Stimulated activated CD4-positive, alpha-beta T cell treated with anti-CD3 and anti-CD28 coated beads, Interleukin-2, amount 100 ng/mL, for 4 hours (primary cell): Measurements from ENCODE around the gene MSH3.

ENCODE experiments used
- DNase-seq: peaks from one replicate; pipeline ENCODE4 v3.0.0-alpha.2; 2020; ENCODE audit warnings: low read depth

The MSH3 gene

DNA sequence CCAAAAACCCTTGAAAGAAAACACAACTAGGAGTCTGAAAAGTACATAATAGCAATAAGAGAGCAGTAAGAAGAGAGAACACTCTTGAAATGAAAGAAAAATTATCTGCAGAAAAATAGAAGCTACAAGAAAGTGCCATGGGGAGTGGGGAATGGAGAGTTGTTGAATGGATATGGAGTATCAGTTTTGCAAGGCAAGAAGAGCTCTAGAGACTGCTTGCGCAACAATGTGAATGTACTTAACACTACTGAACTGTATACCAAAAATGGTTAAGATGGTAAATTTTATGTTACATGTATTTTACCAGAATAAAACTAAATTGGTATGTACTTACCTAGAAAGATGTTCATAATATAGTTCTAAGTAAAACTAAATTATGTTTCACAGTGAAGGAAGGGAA lies 251.0 kb downstream of the MSH3 start:
- no peak for DNase-seq

DNA sequence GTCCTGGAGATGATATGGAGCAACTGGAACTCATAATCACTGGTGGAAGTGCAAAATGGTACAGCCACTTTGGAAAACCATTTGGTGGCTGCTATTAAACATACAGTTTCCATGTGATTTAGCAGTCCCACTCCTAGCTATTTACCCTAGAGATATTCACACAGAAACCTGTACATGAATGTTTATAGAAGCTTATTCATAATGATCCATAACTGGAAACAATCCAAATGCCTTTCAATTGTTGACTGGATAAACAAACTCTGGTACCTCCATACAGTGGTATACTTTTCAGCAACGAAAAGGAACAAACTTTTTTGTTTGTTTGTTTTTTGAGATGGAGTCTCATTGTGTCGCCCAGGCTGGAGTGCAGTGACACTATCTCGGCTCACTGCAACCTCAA lies 258.0 kb downstream of the MSH3 start:
- DNase-seq = no peak

DNA sequence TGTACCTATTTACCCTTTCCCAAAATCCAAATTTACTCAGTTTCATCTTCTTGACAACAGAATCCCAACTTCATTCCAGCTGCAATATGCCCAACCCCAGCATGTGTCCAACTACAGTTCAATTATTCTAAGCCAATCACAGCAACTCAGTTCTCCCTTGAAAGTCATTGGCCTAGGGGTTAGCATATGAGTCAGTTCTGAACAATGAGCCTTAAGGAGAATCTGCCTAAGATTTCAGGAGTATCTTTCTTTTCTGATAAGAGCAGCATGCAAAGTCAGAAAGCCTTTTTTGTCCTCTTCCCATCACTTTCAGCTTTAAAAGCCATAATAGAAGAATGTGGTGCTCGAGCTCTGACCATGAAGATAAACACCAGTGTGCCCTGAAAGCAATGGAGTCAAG lies 261.3 kb downstream of the MSH3 start:
- DNase-seq = no peak

DNA sequence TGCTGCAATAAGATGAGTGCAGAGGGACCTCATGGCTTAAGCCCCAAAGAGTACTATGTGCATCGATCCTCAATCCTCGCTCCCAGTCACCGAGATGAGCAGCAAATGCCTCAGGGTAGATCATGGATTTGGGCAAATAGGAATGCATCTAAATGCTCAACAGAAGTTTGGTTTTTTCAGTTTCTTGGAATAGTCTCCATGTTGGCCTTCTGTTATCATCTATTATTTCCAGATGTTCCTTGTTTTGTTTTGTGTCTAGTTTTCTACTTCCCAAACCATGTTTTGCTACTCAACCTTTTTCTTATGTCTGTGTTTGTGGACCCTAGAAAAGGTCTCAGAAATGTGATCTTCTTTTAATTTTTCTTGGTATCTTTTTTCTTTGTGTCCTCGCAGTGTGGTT lies 262.2 kb downstream of the MSH3 start:
- no peak for DNase-seq

DNA sequence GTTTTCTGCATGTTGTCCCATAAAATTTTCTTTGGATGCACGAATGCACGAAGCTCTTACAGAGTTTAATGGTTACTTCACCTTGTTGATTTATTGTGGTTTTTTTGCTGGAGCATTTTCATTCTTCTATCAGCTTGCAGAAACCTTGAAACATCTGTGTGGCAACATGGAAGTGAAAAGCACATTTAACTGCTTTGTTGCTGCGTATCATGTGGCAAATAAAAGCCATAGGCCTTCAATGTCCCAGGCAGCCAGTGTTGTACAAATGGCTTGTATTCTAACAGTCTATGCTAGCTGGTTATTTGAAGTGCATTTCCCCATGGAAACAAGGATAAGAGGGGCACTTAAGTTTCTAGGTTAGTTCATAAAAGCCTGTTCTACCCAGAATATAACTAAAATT lies 263.2 kb downstream of the MSH3 start:
- no peak for DNase-seq

DNA sequence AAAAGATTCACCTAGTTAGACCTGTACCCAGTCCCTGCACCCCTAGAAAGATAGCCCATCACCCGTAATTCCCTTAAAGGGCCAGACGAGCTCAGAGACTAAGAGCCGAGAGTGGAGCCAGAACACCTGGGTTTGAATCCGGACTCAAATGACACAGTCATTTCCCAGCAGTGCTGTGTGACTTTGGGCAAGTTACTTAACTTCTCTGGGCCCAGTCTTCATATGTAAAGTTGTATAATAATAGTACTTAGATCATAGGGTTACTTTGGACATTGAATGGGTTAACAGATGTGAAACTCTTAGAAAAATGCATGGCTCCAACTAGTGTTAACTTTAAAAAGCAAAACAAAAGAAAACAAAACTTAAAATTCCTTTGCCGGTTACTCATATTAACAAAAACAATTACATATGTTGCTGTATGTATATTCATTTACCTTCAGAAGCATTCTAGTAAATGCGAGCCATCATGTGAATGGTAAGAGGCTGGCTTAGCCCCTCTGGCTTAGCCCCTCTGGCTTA lies 265.3 kb downstream of the MSH3 start:
- DNase-seq = no peak

DNA sequence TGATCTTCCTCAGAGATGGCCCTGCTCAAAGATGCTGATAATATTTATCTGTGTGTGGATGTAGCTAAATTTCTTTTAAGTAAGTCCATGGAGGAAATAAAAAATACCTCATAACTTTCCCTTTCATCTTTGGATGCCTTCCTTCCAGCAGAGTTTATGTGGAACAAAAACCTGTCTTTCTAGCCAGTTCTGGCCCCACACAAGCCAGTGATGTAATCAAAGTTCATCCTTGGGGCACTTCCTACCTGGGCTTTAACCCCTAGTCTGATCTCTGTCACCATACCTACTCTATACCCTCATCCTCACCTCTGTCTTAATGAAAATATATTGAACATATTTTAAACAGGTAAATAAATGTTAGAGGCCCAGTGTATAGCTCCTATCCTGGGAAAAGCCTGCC lies 265.9 kb downstream of the MSH3 start:
- DNase-seq = no peak

DNA sequence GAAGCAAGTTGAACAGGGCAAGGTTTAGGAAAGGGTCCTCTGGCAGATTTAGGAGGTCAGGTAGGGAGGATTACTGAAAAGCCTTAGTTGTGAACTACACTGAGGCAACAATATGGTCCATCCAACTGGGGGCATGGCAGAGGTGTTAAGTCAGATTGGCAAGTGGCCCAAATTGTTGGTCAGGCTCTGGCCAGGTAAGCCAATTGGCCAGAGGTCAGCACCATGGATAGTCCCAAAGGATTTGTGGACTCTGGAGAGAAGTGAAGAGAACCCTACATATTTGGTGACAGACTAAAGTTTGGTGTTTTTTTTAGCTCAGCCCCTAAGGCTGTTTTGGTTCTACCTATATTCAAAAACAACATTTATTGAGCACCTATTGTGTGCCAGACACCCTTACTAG lies 266.6 kb downstream of the MSH3 start:
- no peak for DNase-seq

DNA sequence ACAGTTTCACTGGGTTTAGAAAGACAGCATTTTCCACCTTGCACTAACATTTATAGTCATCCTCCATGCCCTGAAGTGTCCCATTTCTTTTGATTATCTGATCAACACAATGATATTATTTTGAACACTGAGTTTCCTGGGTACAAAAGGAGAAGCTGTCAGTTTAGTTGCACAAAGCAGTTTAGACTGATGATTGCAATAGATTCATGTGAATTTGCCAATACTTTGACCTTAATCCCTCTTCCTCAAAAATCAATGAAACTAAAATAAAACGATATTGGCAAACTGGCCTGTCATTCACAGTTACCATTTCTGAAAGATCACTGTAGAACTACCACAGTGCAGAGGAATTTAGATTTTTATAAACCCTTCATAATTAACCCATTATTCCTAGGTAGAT lies 271.5 kb downstream of the MSH3 start:
- DNase-seq = no peak
